GM12865 (cell line): Measurements from ENCODE around the gene FGF22.

Experiments used
- DNase-seq: peaks from one replicate; pipeline ENCODE4 v3.0.0; 2010; ENCODE audit warnings: low read depth
- H3K4me3 ChIP-seq: 2 replicates; pipeline ENCODE4 v1.5.1; 2011; ENCODE audit warnings: mild to moderate bottlenecking, low read depth, low read length, control low read depth
- TF ChIP-seq, protein P1 (sequence below): IDR thresholded peaks from 2 replicates; pipeline ENCODE4 v1.5.1; 2011; ENCODE audit warnings: low read length, control low read depth, low read depth, inconsistent platforms; ENCODE audit not compliant: insufficient read depth; ENCODE audit errors: missing control alignments

The FGF22 gene

DNA sequence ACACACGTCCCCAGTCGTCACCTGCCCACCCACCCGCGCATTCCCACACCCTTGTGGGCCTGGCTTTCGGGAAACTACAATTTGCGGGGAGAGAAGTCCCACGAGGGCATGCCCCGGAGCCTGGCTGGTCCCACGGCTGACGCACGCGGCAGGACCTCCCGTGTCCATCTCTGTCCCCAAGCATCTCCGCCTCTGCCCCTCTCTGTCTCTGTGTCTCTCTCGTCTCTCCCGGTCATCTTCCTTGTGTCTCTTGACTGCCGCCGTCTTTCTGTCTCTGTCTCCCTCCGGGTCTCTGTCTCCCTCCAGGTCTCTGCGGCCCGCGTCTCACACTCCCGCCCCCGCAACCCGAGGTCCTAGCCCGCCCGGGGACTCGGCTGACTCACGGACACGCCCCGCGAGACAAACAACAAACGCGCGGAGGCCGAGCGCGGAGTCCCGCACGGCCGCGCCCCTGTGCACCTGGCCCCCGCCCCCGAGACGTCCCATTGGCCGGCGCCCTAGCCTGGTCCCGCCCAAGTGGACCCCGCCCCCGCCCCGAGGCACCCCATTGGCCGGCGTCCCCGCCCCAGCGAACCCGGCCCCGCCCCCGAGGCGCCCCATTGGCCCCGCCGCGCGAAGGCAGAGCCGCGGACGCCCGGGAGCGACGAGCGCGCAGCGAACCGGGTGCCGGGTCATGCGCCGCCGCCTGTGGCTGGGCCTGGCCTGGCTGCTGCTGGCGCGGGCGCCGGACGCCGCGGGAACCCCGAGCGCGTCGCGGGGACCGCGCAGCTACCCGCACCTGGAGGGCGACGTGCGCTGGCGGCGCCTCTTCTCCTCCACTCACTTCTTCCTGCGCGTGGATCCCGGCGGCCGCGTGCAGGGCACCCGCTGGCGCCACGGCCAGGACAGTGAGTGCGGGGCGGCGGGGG is at the start of gene FGF22:
FGF22 (plus strand) TSS at position 627 of the 908 bp plus-strand sequence; CDS start at position 674, 47 bp downstream.
- TF ChIP-seq, protein P1, sequence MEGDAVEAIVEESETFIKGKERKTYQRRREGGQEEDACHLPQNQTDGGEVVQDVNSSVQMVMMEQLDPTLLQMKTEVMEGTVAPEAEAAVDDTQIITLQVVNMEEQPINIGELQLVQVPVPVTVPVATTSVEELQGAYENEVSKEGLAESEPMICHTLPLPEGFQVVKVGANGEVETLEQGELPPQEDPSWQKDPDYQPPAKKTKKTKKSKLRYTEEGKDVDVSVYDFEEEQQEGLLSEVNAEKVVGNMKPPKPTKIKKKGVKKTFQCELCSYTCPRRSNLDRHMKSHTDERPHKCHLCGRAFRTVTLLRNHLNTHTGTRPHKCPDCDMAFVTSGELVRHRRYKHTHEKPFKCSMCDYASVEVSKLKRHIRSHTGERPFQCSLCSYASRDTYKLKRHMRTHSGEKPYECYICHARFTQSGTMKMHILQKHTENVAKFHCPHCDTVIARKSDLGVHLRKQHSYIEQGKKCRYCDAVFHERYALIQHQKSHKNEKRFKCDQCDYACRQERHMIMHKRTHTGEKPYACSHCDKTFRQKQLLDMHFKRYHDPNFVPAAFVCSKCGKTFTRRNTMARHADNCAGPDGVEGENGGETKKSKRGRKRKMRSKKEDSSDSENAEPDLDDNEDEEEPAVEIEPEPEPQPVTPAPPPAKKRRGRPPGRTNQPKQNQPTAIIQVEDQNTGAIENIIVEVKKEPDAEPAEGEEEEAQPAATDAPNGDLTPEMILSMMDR: no peak
- peak within 1 kb of the TSS; percentile 36 for H3K4me3 ChIP-seq
- DNase-seq: peak; percentile 91

DNA sequence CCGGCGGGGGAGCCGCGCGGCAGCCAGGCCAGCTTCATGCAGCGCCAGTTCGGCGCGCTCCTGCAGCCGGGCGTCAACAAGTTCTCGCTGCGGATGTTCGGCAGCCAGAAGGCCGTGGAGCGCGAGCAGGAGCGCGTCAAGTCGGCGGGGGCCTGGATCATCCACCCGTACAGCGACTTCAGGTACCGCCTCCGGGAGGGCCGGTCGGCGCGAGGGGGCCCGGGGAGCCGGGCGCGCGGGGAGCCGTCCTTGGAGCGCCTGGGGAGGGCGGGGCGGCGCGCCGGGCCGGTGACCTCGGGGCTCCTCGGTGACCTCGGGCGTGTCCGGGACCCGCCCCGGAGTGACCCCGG is 49.3 kb upstream of the FGF22 start:
- TF ChIP-seq, protein P1: no peak
- no peak for DNase-seq
- no peak overlapping the region for H3K4me3 ChIP-seq

DNA sequence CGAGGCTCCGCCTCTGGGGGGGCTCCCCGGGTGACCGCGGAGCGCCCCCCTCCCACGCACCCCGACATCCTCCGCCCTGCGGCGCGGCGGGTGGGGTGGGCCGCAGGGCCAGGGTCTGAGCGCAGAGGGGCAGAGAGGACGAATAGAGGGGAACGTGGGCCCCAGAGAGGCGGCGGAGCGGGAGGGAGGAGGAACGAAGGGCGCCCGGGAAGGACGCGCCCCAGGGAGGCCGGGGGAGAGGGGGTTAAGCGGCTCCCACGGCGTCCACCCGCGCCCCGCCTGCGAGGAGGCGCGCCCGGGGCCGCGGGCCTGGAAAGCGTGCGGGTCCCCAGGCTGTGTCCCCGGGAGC is 49.0 kb upstream of the FGF22 start:
- TF ChIP-seq, protein P1: no peak
- no peak for DNase-seq
- H3K4me3 ChIP-seq: no peak overlapping the region

DNA sequence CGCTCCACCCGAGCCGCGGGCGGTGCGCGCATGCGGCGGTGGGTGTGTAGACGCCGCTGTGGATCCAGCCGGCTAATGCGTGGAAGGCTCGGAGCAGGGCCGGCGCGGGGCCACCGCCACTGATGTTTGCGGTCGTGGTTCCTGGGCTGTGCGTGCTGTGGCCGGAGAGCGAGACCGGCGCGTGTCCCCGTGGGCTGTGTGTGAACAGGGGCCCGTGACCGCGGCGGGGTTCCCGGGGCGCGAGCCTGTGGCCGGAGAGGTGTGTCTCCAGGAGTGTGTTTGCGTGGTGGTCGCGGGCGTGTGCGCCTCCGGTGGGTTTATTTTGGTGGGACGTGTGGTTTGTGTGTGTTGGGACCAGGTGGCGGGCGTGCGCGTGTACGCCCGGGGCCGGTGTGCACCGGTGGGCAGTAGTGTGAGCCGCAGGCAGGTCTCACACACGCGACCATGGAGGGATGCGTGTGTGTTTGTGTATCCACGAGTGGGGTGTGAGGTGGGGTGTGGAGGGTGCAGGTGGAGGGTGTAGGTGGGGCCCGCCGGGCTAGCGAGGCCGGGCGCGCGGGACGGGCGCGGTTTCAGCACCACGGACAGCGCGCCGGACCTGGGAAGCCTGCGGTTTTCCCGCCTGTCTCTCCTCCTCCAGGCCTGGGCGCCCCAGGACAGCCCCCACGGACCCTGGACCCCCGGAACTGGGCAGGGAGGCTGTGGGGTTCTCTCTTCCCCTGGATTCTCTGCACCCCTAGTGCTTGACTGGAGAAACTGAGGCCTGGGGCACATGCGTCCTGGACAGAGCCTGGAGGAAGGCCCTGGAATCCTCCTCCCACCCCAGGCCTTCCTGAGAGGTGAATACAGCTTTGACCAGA is 48.4 kb upstream of the FGF22 start:
- DNase-seq: no peak
- no peak overlapping the region for H3K4me3 ChIP-seq
- TF ChIP-seq, protein P1: no peak

DNA sequence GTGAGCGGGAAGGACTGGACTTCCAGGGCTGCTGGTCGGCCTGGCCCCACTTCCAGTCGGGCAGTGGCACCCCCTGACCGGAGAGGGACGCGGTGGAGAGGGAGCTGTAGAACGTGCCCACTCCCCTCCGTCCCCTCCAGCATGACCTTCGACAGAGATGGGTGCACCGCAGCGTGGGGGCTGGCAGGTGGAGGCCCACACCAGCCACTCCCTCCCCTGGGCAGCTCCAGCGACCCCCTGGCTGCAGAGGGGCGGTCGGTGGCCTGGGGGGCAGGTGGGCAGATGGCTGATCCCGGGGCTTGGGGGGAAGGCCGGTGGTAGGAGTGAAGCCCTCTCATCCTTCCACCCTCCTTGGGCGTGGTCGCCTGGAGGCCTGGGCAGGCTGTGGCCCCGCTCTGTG is 47.6 kb upstream of the FGF22 start:
- DNase-seq: no peak
- no peak overlapping the region for H3K4me3 ChIP-seq
- TF ChIP-seq, protein P1: no peak

DNA sequence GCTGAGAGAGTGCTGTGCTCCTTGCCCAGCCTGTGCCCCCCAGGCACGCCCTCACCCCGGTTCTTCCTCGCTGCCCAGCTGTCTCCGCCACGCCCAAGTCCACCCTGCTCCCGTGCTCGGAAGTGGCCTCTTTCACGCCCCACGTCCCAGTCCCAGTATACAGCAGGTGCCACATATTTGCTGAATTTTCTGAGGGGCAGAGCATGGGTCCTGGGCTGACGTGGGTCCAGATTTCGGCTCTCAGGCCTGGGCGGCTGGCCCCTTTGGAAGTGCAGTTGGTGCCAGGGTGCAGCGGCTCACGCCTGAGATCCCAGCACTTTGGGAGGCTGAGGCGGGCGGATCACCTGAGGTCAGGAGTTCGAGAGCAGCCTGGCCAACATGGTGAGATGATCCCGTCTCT is 46.6 kb upstream of the FGF22 start:
- TF ChIP-seq, protein P1: no peak
- H3K4me3 ChIP-seq: no peak overlapping the region
- DNase-seq: no peak
